ENCODE measurements around the gene AMFR. TPM values are rescaled to one million over a fixed set of nuclear protein-coding genes. Genes with fewer than 3 reads are reported as not detected.

Gene AMFR
- total RNA-seq, 1 experiment from 2014 or later, result 25.6 TPM

DNA sequence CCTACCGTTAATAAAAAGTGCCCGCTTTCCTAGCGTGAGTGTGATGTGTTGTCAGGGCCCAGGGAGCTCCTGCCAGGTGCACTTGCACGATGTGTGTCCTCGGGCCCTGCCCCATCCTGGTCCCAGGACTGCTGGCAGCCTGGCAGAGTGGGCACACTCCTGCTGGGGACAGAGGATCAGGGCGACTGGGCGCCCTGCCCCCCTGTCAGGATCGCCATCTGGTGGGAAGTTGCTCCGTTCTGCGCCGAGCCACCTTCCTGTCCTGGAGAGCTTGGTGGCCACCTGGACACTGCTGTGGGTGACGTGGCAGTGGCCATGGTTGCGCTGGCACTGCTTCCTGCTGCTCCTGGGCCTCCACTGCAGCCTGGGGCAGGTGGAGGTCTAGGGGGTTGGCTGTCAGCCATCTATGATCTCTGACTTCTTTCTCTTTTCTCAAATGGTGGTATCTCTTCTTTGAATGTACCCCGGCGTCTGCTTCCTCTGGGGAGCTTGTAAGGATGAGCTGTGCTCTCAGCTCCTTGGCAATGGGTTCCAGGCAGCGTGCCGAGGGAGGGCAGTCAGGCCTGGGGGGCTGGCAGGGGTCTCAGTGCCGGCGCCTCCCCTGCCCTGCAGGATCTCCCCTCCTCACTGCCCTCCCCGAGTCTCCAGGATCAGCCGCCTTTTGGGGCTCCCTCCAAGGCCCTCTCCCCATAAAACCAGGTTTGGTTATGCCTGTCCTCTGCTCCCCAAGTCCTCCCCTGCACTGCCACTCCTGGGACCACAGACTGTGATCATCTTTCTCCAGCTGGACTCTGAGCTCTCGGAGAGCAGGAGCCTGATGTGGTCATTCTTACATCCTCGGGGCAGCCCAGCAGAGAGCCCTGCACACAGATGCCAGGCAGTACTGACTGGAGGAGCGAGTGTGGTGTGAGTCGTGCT, 76.9 kb downstream of the AMFR start:
- Histone ChIP-seq H3K23ac (ENCODE audit: insufficient read length, low read depth, low read length) (no peak overlapping the region), H3K27me3 (ENCODE audit: insufficient read depth, low read length) (no peaks in the 10 kb centered on the region), H2BK5ac (ENCODE audit: insufficient read length, low read length) (no peak overlapping the region), H3K27ac (ENCODE audit: insufficient read length, low read depth, low read length) (no peak overlapping the region), H3K79me2 (ENCODE audit: insufficient read depth, low read length) (no peaks in the 10 kb centered on the region), H3K4ac (ENCODE audit: low read depth, low read length) (no peak overlapping the region), H2AFZ (ENCODE audit: low read length) (no peak overlapping the region), H4K20me1 (ENCODE audit: control insufficient read depth, insufficient read depth, insufficient read length) (no peaks in the 10 kb centered on the region), H3K9ac (ENCODE audit: extremely low read depth, insufficient read length, low read length) (no peak overlapping the region), H3K23me2 (ENCODE audit: insufficient read length, low read depth, low read length, poor library complexity, severe bottlenecking) (peaks cover 5% of the 10 kb centered on the region), H2BK120ac (ENCODE audit: low read depth, low read length, poor library complexity, severe bottlenecking) (no peak overlapping the region), H3K18ac (ENCODE audit: insufficient read length, low read depth, low read length) (no peak overlapping the region), H3T11ph (ENCODE audit: low read length) (no peak overlapping the region), H3K4me2 (ENCODE audit: insufficient read depth, insufficient read length, low read length) (no peak overlapping the region), H2BK20ac (ENCODE audit: low read depth, low read length, poor library complexity, severe bottlenecking) (no peak overlapping the region), H3K4me1 (ENCODE audit: insufficient read depth, low read length) (no peaks in the 10 kb centered on the region), H3K79me1 (ENCODE audit: insufficient read depth, low read depth, low read length, poor library complexity, severe bottlenecking) (no peaks in the 10 kb centered on the region), H2AK5ac (ENCODE audit: insufficient read length, low read length) (no peak overlapping the region), H4K91ac (ENCODE audit: insufficient read length, low read depth, low read length) (no peak overlapping the region), H4K5ac (ENCODE audit: insufficient read length, low read depth, low read length) (no peak overlapping the region), H3K56ac (ENCODE audit: insufficient read length, low read depth, low read length) (no peak overlapping the region), H4K8ac (replicated peaks; ENCODE audit: insufficient read length, low read depth, low read length) (no peak overlapping the region), H3K14ac (ENCODE audit: insufficient read depth, low read length) (no peak overlapping the region; the same call in 1 of the 2 replicates), H3K9me3 (ENCODE audit: control insufficient read depth, low read depth, low read length) (no peaks in the 10 kb centered on the region), H2BK15ac (ENCODE audit: low read depth, low read length) (no peak overlapping the region), H2BK12ac (ENCODE audit: insufficient read length, low read depth, low read length) (no peak overlapping the region)
- no peak for TF ChIP-seq CTCF (conservative IDR thresholded peaks at IDR 0.05)
- Mint-ChIP-seq H3K4me1 (no peaks in the 10 kb centered on the region), H3K27ac (peak overlapping the region in 1 of 3 experiments; percentile 71; a peak in 2 of 7 replicates), H3K4me3 (no peak overlapping the region; a peak in 1 of 5 replicates), H3K9me3 (no peaks in the 10 kb centered on the region; a peak in 1 of 5 replicates), H3K27me3 (ENCODE audit: low read depth) (no peaks in the 10 kb centered on the region; the same call in 1 of the 2 replicates), H3K36me3 (ENCODE audit: insufficient read depth in 1 of 3, low read depth in 3 of 3) (no peaks in the 10 kb centered on the region; a peak in 2 of 7 replicates)
- no peak for DNase-seq
- WGBS (ENCODE audit: extremely low coverage, insufficient read length, low lambda C conversion rate), result no CpG with 5 or more reads among the region's 25 CpGs
